H1 (cell line): ENCODE results near the gene JAKMIP2.

Experiments used
- EGR1 ChIP-seq: IDR thresholded peaks from 2 replicates; pipeline ENCODE4 v1.6.1; 2011; ENCODE audit warnings: low read depth, low read length, borderline replicate concordance
- EP300 ChIP-seq, 2 experiments: IDR thresholded peaks; 1 replicate in 1 of 2; 2 replicates in 1 of 2; pipeline ENCODE4 v1.6.1; 2011 to 2012; ENCODE audit warnings: low read depth in 2 of 2, low read length in 2 of 2, mild to moderate bottlenecking in 2 of 2, borderline replicate concordance in 1 of 2, inconsistent platforms in 1 of 2, moderate library complexity in 1 of 2
- EZH2 ChIP-seq: fragments of 200-600 bp; sonication (generic); IDR thresholded peaks from 2 replicates; pipeline ENCODE4 v1.7.1; 2012; ENCODE audit warnings: low read depth, mild to moderate bottlenecking, moderate library complexity, low read length, inconsistent platforms; ENCODE audit not compliant: severe bottlenecking
- KDM1A ChIP-seq: fragments of 200-600, 300-600 bp; sonication (generic); IDR thresholded peaks from 2 replicates; pipeline ENCODE4 v1.7.1; 2016; ENCODE audit warnings: mild to moderate bottlenecking, low read length, borderline replicate concordance
- MAFK ChIP-seq: IDR thresholded peaks from 2 replicates; pipeline ENCODE4 v1.6.1; 2012; ENCODE audit warnings: low read depth, mild to moderate bottlenecking, improper control_type of control experiment, low read length
- POLR2A ChIP-seq, 2 experiments: IDR thresholded peaks; 1 replicate in 1 of 2; 2 replicates in 1 of 2; pipeline ENCODE4 v1.6.1; 2011; ENCODE audit warnings: low read depth in 2 of 2, low read length in 2 of 2, mild to moderate bottlenecking in 2 of 2; ENCODE audit errors: control extremely low read depth in 1 of 2
- RFX5 ChIP-seq: IDR thresholded peaks from 2 replicates; pipeline ENCODE4 v1.6.1; 2011; ENCODE audit warnings: low read depth, low read length, improper control_type of control experiment, borderline replicate concordance
- SIRT6 ChIP-seq: IDR thresholded peaks from one replicate; pipeline ENCODE4 v1.7.1; 2012; ENCODE audit warnings: low read length, inconsistent platforms
- SP4 ChIP-seq: IDR thresholded peaks from 2 replicates; pipeline ENCODE4 v1.6.1; 2012; ENCODE audit warnings: low read length, inconsistent platforms
- TCF12 ChIP-seq: IDR thresholded peaks from 2 replicates; pipeline ENCODE4 v1.6.1; 2011; ENCODE audit warnings: low read depth, mild to moderate bottlenecking, low read length
- TEAD4 ChIP-seq: IDR thresholded peaks from 2 replicates; pipeline ENCODE4 v1.6.1; 2012; ENCODE audit warnings: low read depth, low read length, inconsistent platforms, mixed read lengths
- TF ChIP-seq, protein P1 (sequence below), 3 experiments: IDR thresholded peaks; 1 replicate in 2 of 3; 2 replicates in 1 of 3; pipeline versions ENCODE4 v1.5.1 to v1.6.1; 2011; ENCODE audit warnings: low read length in 3 of 3, mild to moderate bottlenecking in 3 of 3, inconsistent platforms in 2 of 3, low read depth in 1 of 3, moderate library complexity in 1 of 3; ENCODE audit not compliant: insufficient read depth in 1 of 3; ENCODE audit errors: control extremely low read depth in 1 of 3
- TF ChIP-seq, protein P2 (sequence below): IDR thresholded peaks from 2 replicates; pipeline ENCODE4 v1.6.1; 2011; ENCODE audit warnings: low read length, improper control_type of control experiment
- TF ChIP-seq, protein P3 (sequence below): IDR thresholded peaks from 2 replicates; pipeline ENCODE4 v1.6.1; 2012; ENCODE audit warnings: inconsistent platforms

DNA sequence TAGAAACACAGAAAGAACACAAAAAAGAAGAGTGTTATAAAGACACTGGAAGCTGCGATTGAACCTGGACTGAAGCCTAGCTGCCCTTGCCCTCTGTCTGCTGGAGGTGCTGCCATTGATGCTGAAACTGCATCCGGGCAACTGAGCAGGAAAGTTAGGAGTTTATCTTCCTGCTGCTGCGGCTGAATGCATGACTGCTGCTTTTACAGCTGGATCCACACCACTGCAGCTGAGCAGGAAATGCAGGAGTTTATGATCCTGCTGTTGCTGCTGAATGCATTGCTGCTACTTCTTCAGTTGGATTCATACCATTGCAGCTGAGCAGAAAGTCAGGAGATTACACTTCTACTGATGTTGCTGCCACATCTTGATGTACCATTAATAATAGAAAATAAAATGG lies 21.8 kb upstream of the JAKMIP2 start:
- TF ChIP-seq, protein P1, sequence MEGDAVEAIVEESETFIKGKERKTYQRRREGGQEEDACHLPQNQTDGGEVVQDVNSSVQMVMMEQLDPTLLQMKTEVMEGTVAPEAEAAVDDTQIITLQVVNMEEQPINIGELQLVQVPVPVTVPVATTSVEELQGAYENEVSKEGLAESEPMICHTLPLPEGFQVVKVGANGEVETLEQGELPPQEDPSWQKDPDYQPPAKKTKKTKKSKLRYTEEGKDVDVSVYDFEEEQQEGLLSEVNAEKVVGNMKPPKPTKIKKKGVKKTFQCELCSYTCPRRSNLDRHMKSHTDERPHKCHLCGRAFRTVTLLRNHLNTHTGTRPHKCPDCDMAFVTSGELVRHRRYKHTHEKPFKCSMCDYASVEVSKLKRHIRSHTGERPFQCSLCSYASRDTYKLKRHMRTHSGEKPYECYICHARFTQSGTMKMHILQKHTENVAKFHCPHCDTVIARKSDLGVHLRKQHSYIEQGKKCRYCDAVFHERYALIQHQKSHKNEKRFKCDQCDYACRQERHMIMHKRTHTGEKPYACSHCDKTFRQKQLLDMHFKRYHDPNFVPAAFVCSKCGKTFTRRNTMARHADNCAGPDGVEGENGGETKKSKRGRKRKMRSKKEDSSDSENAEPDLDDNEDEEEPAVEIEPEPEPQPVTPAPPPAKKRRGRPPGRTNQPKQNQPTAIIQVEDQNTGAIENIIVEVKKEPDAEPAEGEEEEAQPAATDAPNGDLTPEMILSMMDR (IDR thresholded peaks at IDR 0.05; ENCODE audit: control extremely low read depth in 1 of 3, insufficient read depth in 1 of 3, low read depth in 1 of 3, low read length in 3 of 3) = no peak
- TF ChIP-seq, protein P2, sequence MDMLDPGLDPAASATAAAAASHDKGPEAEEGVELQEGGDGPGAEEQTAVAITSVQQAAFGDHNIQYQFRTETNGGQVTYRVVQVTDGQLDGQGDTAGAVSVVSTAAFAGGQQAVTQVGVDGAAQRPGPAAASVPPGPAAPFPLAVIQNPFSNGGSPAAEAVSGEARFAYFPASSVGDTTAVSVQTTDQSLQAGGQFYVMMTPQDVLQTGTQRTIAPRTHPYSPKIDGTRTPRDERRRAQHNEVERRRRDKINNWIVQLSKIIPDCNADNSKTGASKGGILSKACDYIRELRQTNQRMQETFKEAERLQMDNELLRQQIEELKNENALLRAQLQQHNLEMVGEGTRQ = no peak
- TF ChIP-seq TCF12 (no peak), EZH2 (no peak), EGR1 (no peak), POLR2A (IDR thresholded peaks at IDR 0.05; ENCODE audit: control extremely low read depth in 1 of 2, low read depth in 2 of 2, low read length in 2 of 2) (no peak), KDM1A (no peak), SIRT6 (no peak), TEAD4 (no peak), SP4 (no peak), EP300 (IDR thresholded peaks at IDR 0.05; ENCODE audit: borderline replicate concordance in 1 of 2, low read depth in 2 of 2, low read length in 2 of 2) (no peak), MAFK (no peak), RFX5 (no peak)
- TF ChIP-seq, protein P3, sequence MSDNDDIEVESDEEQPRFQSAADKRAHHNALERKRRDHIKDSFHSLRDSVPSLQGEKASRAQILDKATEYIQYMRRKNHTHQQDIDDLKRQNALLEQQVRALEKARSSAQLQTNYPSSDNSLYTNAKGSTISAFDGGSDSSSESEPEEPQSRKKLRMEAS = no peak
